Stimulated activated CD8-positive, alpha-beta memory T cell treated with anti-CD3 and anti-CD28 coated beads, Interleukin-7, amount 100 ng/mL, for 4 hours (primary cell): ENCODE results near the gene SOAT2.
"Not testable (repeated sequence)": the region's sequence is repeated elsewhere in the genome, so short reads cannot be mapped to it uniquely, and the experiment has no call there.

Experiments used
- DNase-seq, 2 donors: peaks; one replicate each; pipeline ENCODE4 v3.0.0-alpha.2; 2020; ENCODE audit warnings: low read depth in 2 of 2

SOAT2 gene

GRCh38 chr12:53105256-53105655 is 2.0 kb downstream of the SOAT2 start:
- DNase-seq: no peak

- DNase-seq: no peak
Observed at GRCh38 chr12:53105712-53106439, 2.6 kb downstream of the SOAT2 start.

GRCh38 chr12:53107122-53107521 is 3.8 kb downstream of the SOAT2 start:
- DNase-seq: no peak

GRCh38 chr12:53112431-53112830 is 9.1 kb downstream of the SOAT2 start:
- not testable (repeated sequence) for DNase-seq

- DNase-seq: no peak
Observed at GRCh38 chr12:53113136-53113705, 9.9 kb downstream of the SOAT2 start.

- DNase-seq: no peak
Observed at GRCh38 chr12:53113951-53114350, 10.7 kb downstream of the SOAT2 start.

GRCh38 chr12:53115112-53115890 is 12.0 kb downstream of the SOAT2 start:
- DNase-seq: no peak

GRCh38 chr12:53115891-53116648 is 12.8 kb downstream of the SOAT2 start:
- no peak for DNase-seq

- DNase-seq: no peak
Observed at GRCh38 chr12:53118751-53119300, 15.5 kb downstream of the SOAT2 start.

GRCh38 chr12:53120685-53121525 is 17.6 kb downstream of the SOAT2 start:
- DNase-seq: no peak

- DNase-seq: no peak
Observed at GRCh38 chr12:53122961-53123468, 19.7 kb downstream of the SOAT2 start.

GRCh38 chr12:53123578-53124351 is 20.5 kb downstream of the SOAT2 start:
- no peak for DNase-seq

- DNase-seq: no peak
Observed at GRCh38 chr12:53124352-53124723, 21.1 kb downstream of the SOAT2 start.

GRCh38 chr12:53127169-53127568 is 23.9 kb downstream of the SOAT2 start:
- no peak for DNase-seq

GRCh38 chr12:53128780-53129569 is 25.7 kb downstream of the SOAT2 start:
- no peak for DNase-seq

- DNase-seq: no peak
Observed at GRCh38 chr12:53131844-53132243, 28.6 kb downstream of the SOAT2 start.

GRCh38 chr12:53133722-53134121 is 30.4 kb downstream of the SOAT2 start:
- DNase-seq: no peak

GRCh38 chr12:53143355-53143754 is 40.1 kb downstream of the SOAT2 start:
- no peak for DNase-seq
